ENCODE results near the gene S100A4.

Gene S100A4

DNA sequence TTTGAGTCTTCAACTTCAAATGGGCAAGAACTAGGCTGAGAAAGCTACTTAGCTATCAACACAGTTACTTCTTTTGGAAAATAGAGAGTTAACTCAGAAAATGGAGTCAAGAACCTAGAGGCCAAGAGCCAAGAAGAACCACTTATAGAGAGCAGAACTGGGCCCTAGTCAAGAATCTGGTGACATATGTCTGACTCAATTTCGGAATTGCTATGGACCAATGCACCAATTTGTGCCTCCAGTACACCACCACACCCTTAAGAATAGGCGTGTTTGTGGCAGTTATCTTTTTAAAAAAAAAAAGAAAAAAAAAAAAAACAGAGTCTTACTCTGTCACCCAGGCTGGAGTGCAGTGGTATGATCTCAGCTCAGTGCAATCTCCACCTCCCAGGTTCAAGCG is 12.3 kb upstream of the S100A4 start:
- TF ChIP-seq ZFX (IDR thresholded peaks at IDR 0.05; ENCODE audit: borderline replicate concordance): no peak
- TF ChIP-seq, protein P1, sequence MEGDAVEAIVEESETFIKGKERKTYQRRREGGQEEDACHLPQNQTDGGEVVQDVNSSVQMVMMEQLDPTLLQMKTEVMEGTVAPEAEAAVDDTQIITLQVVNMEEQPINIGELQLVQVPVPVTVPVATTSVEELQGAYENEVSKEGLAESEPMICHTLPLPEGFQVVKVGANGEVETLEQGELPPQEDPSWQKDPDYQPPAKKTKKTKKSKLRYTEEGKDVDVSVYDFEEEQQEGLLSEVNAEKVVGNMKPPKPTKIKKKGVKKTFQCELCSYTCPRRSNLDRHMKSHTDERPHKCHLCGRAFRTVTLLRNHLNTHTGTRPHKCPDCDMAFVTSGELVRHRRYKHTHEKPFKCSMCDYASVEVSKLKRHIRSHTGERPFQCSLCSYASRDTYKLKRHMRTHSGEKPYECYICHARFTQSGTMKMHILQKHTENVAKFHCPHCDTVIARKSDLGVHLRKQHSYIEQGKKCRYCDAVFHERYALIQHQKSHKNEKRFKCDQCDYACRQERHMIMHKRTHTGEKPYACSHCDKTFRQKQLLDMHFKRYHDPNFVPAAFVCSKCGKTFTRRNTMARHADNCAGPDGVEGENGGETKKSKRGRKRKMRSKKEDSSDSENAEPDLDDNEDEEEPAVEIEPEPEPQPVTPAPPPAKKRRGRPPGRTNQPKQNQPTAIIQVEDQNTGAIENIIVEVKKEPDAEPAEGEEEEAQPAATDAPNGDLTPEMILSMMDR (IDR thresholded peaks at IDR 0.05): no peak
- no peak overlapping the region for H3K27ac ChIP-seq

DNA sequence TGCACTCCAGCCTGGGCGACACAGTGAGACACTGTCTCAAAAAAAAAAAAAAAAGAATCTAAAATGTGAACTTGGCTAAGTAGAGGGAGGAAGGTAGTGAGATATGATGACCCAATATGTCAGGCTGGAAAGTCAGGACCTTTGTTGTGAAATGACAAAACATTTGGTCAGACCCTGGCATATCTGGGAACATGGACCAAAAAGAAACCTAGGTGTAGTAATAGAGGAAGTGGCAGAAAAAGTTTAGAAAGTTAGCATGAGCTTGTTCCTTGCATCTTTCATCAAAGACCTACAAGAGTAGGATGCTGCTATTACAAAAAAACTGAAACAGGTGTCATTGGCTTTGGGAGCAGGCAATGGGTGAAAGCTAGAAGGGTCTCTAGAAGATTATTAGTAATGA is 10.7 kb upstream of the S100A4 start:
- TF ChIP-seq, protein P1 (IDR thresholded peaks at IDR 0.05): no peak
- no peak for TF ChIP-seq ZFX (IDR thresholded peaks at IDR 0.05; ENCODE audit: borderline replicate concordance)
- no peak overlapping the region for H3K27ac ChIP-seq

DNA sequence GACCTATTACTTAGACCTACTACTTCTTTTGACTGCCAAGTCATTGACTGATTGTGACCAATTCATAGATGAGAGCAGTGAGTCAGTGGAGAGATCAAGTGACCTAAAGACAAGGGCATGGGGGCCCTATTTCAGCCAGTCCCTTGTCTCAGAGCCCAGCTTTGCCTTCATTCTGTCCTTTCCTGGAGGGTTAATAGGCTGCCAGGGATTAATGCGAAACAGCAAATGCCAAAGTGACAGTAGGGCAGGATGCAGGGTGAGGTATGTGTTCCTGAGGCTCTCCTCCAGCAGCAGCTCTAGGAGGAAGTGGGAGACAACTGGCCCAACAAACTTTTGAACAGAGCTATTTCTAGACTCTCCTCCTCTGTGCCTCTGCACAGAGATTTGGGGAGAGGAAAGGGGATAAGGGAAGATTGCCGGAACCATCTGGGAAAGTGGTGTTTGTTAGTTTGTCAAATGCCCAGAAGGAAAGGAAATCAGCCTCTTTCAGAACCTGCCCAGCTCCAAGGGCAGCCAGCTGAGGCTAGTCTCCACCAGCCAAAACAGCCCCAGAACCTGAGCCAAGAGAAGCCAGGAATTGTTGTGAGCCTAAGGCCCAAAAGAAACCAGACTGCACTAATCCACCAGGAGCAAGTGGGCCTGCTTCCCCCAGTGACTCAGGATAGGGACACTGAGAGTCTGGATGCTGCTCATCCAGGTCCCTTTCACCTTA is 8.4 kb upstream of the S100A4 start:
- no peak overlapping the region for H3K27ac ChIP-seq
- TF ChIP-seq, protein P1 (IDR thresholded peaks at IDR 0.05): no peak
- no peak for TF ChIP-seq ZFX (IDR thresholded peaks at IDR 0.05; ENCODE audit: borderline replicate concordance)

DNA sequence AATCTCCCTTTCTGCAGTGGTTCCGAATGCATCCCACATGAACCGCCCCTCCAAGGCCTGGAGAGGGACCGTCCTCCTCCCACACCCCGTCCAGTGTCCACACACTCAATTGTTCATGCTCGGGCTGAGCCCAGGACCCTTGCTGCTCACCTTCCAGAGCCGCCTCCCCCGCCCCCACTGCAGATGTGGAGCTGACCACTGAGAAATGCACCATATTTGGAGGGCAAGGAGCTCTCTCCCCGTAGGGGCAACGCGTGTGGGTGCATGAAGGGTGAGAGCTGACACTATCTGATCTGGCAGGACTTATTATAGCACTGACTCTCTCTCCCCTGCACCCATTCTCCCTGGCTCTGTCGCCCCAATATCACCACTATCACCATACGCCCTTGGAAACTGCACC is 7.5 kb upstream of the S100A4 start:
- TF ChIP-seq ZFX (IDR thresholded peaks at IDR 0.05; ENCODE audit: borderline replicate concordance): no peak
- TF ChIP-seq, protein P1 (IDR thresholded peaks at IDR 0.05): no peak
- H3K27ac ChIP-seq: no peak overlapping the region

DNA sequence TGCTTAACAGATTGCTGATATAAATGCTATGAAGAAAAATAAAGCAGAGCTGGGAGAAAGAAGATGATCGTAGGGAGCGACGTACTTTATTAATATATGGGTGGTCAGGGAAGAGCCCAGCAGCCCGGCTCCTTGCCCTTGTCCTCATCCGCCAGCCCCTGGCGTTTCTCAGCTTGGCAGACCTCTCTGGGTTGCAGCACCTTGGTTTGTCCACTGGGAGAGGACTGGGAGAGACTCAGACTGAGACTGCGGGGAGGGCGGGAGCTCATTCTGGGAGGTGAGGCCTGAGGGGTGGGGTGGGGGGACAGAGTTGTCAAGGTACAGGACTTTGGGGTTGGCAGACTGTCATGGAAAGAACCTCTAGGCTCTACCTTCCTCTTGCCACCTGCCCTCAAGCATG is 6.7 kb upstream of the S100A4 start:
- TF ChIP-seq ZFX (IDR thresholded peaks at IDR 0.05; ENCODE audit: borderline replicate concordance): no peak
- TF ChIP-seq, protein P1 (IDR thresholded peaks at IDR 0.05): no peak
- H3K27ac ChIP-seq: no peak overlapping the region

DNA sequence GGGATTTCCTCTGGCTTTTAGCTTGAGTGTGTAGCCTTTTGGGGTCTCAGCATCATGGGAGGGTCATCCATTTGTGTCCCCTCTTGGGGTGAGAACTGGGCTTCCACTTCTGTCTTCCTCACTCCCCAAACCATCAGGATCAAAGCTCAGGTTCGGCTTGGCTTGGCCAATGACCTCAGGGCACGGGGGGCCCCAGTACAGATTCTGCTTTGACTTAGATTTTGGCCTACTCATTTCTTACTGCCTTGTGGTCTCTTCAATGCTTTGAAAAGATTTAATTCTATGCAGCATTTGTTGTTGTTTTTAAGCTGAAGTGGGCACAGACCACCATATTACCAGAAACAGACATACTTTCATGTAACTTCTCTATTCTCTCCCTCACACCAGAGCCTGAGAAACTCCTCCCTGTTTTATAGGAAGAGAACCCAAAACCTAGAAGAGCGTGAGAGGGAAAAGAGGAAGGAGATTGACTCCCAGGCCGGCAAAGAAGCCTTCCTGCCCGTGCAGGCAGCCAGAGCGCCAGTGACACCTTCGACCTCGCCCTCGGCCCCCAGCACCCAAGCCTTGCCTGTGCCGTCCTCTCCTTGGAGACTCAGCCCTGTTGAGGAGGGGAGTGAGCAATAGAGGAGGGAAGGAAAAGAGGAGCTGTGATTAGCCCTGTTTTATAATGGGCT is 5.4 kb upstream of the S100A4 start:
- no peak for TF ChIP-seq ZFX (IDR thresholded peaks at IDR 0.05; ENCODE audit: borderline replicate concordance)
- TF ChIP-seq, protein P1 (IDR thresholded peaks at IDR 0.05): no peak

DNA sequence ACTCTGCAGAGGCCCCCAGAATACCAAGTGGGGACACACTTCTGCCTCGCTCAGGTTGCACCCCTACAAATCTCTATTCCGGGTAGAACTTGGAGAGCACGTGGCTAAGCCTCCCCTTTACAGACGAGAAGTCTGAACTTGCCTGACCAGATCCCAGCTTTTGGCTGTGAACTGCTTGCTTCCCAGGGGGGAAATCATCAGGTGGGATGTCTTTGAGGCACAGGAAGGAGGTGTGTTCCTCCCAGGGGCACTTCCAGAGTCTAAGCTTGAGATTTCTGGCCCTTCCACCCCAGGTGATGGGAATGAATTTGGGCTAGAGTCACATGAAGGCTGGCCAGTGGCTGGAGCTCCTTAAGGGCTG is 4.8 kb upstream of the S100A4 start:
- H3K27ac ChIP-seq: no peak overlapping the region
- TF ChIP-seq ZFX (IDR thresholded peaks at IDR 0.05; ENCODE audit: borderline replicate concordance): no peak
- TF ChIP-seq, protein P1 (IDR thresholded peaks at IDR 0.05): no peak

More for the DNA sequence above, 5.4 kb upstream of the S100A4 start:
- H3K27ac ChIP-seq: no peak overlapping the region

Data from 22Rv1 (cell line).